Suprapubic skin (tissue), 4 donors: Measurements from ENCODE around the gene THUMPD1. TPM values are rescaled to one million over a fixed set of nuclear protein-coding genes. Genes with fewer than 3 reads are reported as not detected.

ENCODE experiments used
- DNase-seq, 2 donors: peaks; one replicate each; pipeline ENCODE4 v3.0.0-alpha.2; 2019; ENCODE audit warnings: low spot score in 2 of 2
- H3K27ac ChIP-seq: fragments of 200-600 bp; sonication (generic); one replicate; pipeline ENCODE4 v1.5.1; 2019
- H3K27me3 ChIP-seq: fragments of 200-600 bp; sonication (generic); one replicate; pipeline ENCODE4 v1.5.1; 2019
- H3K36me3 ChIP-seq: fragments of 200-600 bp; sonication (generic); one replicate; pipeline ENCODE4 v1.5.1; 2019
- H3K4me1 ChIP-seq: fragments of 200-600 bp; sonication (generic); one replicate; pipeline ENCODE4 v1.5.1; 2019
- H3K4me3 ChIP-seq: fragments of 200-600 bp; sonication (generic); one replicate; pipeline ENCODE4 v1.5.1; 2019; ENCODE audit warnings: mild to moderate bottlenecking
- H3K9me3 ChIP-seq: fragments of 200-600 bp; sonication (generic); one replicate; pipeline ENCODE4 v1.5.1; 2019
- CTCF ChIP-seq, 2 donors: fragments of 200-600 bp in 1 of 2; fragments of 450-650 bp in 1 of 2; sonication (generic) in 1 of 2; IDR thresholded peaks; one replicate each; pipeline ENCODE4 v1.5.1; 2016 to 2019; ENCODE audit warnings: antibody characterized with exemption in 2 of 2, mild to moderate bottlenecking in 1 of 2, moderate library complexity in 1 of 2
- EP300 ChIP-seq: sonication (generic); formaldehyde crosslinking; IDR thresholded peaks from one replicate; pipeline ENCODE4 v1.6.1; 2017; ENCODE audit warnings: antibody characterized with exemption
- POLR2A ChIP-seq, 2 donors: fragments of 450-650 bp; IDR thresholded peaks; one replicate each; pipeline ENCODE4 v1.6.1; 2017; ENCODE audit warnings: antibody characterized with exemption in 2 of 2, mild to moderate bottlenecking in 2 of 2, moderate library complexity in 2 of 2
- POLR2AphosphoS5 ChIP-seq, 3 donors: sonication (generic); formaldehyde crosslinking; IDR thresholded peaks; one replicate each; pipeline ENCODE4 v1.6.1; 2017; ENCODE audit warnings: antibody characterized with exemption in 3 of 3
- WGBS: methylation state at CpG from one replicate; pipeline ENCODE4 v1.1.5; 2018; 5-methylcytosine and 5-hydroxymethylcytosine counted together
- total RNA-seq, 4 donors: library from RNA; depleted of rRNA; stranded (reverse); fragments of >200 nt; gene quantifications; one replicate each; pipeline ENCODE4 v1.1.0, GENCODE V29; 2016

THUMPD1 gene
- total RNA-seq, 4 donors from 2014 or later: 63.4 to 71.9 (median 64.1) TPM

GRCh38 chr16:20740901-20741521 is 607 bp downstream of the THUMPD1 start:
- no peaks in the 10 kb centered on the region for H3K27me3 ChIP-seq
- peaks cover 26% of the 10 kb centered on the region for H3K36me3 ChIP-seq
- no peaks in the 10 kb centered on the region for H3K9me3 ChIP-seq
- peak overlapping the region; percentile 81 for H3K4me3 ChIP-seq
- under 1% methylated on average over 34 of the region's 36 CpGs for WGBS
- no peak for TF ChIP-seq CTCF (IDR thresholded peaks at IDR 0.05)
- TF ChIP-seq POLR2A (IDR thresholded peaks at IDR 0.05): no peak
- TF ChIP-seq EP300: no peak
- peak in 1 of 3 donors; percentile 20 for TF ChIP-seq POLR2AphosphoS5 (IDR thresholded peaks at IDR 0.05)
- peaks cover 19% of the 10 kb centered on the region for H3K4me1 ChIP-seq
- DNase-seq: peak; percentile 94 to 95
- peak overlapping the region; percentile 93 for H3K27ac ChIP-seq

GRCh38 chr16:20740007-20740883 is 1.4 kb downstream of the THUMPD1 start:
- H3K36me3 ChIP-seq: peaks cover 34% of the 10 kb centered on the region
- no peaks in the 10 kb centered on the region for H3K9me3 ChIP-seq
- no peak for DNase-seq
- 27% methylated on average over 11 of the region's 11 CpGs for WGBS
- no peaks in the 10 kb centered on the region for H3K27me3 ChIP-seq
- TF ChIP-seq EP300: no peak
- H3K4me1 ChIP-seq: peaks cover 19% of the 10 kb centered on the region
- H3K4me3 ChIP-seq: peak overlapping the region; percentile 81
- peak overlapping the region; percentile 93 for H3K27ac ChIP-seq

- Histone ChIP-seq H3K4me1 (peaks cover 18% of the 10 kb centered on the region), H3K27ac (no peak overlapping the region), H3K4me3 (no peak overlapping the region), H3K36me3 (peaks cover 50% of the 10 kb centered on the region), H3K9me3 (no peaks in the 10 kb centered on the region), H3K27me3 (no peaks in the 10 kb centered on the region)
- TF ChIP-seq EP300 (no peak), POLR2A (IDR thresholded peaks at IDR 0.05) (no peak), POLR2AphosphoS5 (IDR thresholded peaks at IDR 0.05) (no peak), CTCF (IDR thresholded peaks at IDR 0.05) (no peak)
- 81% methylated on average over 1 of the region's 1 CpG for WGBS
- DNase-seq: no peak
Measured at GRCh38 chr16:20735490-20735889, 6.1 kb downstream of the THUMPD1 start.

- Histone ChIP-seq H3K4me3 (no peak overlapping the region), H3K36me3 (peaks cover 50% of the 10 kb centered on the region), H3K4me1 (peaks cover 10% of the 10 kb centered on the region), H3K27me3 (no peaks in the 10 kb centered on the region), H3K27ac (no peak overlapping the region), H3K9me3 (no peaks in the 10 kb centered on the region)
- WGBS: 46% methylated on average over 3 of the region's 3 CpGs
- TF ChIP-seq EP300 (no peak), POLR2A (IDR thresholded peaks at IDR 0.05) (no peak), POLR2AphosphoS5 (IDR thresholded peaks at IDR 0.05) (no peak), CTCF (IDR thresholded peaks at IDR 0.05) (no peak)
- no peak for DNase-seq
Measured at GRCh38 chr16:20734782-20735181, 6.8 kb downstream of the THUMPD1 start.

- peaks cover 3% of the 10 kb centered on the region for H3K4me1 ChIP-seq
- H3K27ac ChIP-seq: no peak overlapping the region
- no peaks in the 10 kb centered on the region for H3K27me3 ChIP-seq
- no peak for TF ChIP-seq CTCF (IDR thresholded peaks at IDR 0.05)
- no peak for TF ChIP-seq POLR2A (IDR thresholded peaks at IDR 0.05)
- WGBS: 82% methylated on average over 3 of the region's 3 CpGs
- no peaks in the 10 kb centered on the region for H3K9me3 ChIP-seq
- DNase-seq: no peak
- H3K4me3 ChIP-seq: no peak overlapping the region
- peaks cover 50% of the 10 kb centered on the region for H3K36me3 ChIP-seq
Measured at GRCh38 chr16:20734056-20734455, 7.6 kb downstream of the THUMPD1 start.
